Inflammatory macrophage treated with lipopolysaccharide for 1 hour (primary cell): ENCODE data around the gene AMOT.
A peak's percentile ranks its signal among the peaks of the same experiment; 100 is the strongest.

Experiments
- DNase-seq, 2 donors: peaks; one replicate each; pipeline ENCODE4 v3.0.0-alpha.2; 2020 to 2022

The AMOT gene

GRCh38 chrX:112835019-112835418 is 5.6 kb downstream of the AMOT start:
- peak in 1 of 2 donors; percentile 18 for DNase-seq

- DNase-seq, result no peak
Measured at GRCh38 chrX:112834031-112834845, 6.4 kb downstream of the AMOT start.

GRCh38 chrX:112832481-112833095 is 8.0 kb downstream of the AMOT start:
- no peak for DNase-seq

- DNase-seq, result no peak
Measured at GRCh38 chrX:112830540-112830939, 10.1 kb downstream of the AMOT start.

GRCh38 chrX:112827292-112827903 is 13.2 kb downstream of the AMOT start:
- DNase-seq, result no peak

DNA sequence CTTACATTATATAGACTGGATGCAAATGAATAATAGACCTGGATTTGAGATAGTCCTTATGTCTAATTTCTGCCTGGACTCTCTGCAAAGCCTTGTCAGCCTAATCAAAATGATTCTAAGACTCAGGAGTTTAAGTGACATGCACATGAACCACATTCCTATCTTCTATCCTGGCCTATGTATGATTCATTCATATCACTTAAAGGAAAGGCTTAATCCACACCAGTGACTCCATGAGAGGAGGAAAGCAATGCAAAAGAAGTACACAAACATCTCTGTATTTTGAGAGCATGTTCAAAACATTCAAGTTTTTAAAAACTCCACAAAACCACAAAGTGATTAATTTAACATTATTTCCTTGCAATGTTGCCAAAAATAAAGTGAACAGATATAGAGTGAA is 14.6 kb downstream of the AMOT start:
- no peak for DNase-seq

DNA sequence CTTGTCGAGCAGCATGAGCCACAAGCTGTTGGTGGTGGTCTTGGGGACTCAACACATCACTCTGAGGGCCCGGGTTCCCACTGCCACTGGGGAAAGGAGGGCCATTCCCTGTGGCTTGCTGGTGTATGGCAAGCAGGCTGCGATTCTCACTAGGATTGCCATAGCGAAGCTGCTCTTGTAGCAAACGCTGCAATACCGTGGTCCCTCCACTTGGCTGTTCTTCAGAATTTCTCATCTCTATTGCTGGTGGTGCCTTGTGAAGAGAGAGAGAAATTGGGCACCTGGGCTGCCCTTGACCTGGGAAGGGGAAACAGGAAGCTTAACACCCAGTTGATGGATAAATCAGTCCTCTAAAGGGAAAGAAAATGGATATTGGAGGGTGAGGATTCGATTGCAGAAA is 17.7 kb downstream of the AMOT start:
- no peak for DNase-seq

DNA sequence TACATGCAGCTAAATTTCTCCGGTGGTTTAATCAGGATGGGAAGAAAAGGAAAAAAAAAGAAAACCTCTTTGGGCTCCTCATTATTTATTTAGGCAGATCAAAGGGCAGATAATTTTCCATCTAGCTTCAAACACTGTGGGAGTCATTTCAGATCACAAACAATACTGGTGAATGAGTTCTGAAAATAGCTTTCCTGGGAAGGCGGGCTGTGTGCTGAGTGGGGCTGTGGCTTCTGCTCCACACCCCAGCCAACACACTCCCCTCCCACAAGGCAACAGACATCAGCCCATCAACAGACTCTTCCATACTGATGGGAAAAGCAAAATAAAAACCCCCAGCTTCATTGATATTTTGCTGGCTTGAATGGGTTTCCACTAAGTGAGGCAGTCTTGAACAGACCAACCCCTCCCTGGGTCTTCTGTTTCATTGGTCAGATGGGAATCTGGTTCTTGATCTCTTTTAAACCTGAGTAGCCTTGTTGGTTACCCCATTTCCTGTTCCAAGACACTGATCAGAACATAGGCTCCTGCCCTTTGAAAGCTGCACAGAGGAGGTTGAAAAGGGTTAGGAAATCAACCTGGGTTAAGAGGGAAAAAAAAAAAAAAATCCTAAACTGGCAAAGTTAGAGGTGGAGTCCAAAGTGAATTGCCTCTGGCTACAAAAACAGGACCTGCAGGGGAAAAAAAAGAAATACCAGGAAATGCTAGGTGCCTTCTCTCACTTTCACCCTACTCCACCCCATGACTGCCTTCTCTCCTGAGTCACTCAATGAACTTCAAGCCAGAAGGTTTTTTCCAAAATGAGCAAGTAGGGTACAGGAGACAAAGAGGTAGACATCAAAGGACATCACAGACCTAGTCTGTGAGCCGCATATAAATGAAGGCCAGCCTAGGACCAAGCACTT is 20.0 kb downstream of the AMOT start:
- DNase-seq, result no peak

DNA sequence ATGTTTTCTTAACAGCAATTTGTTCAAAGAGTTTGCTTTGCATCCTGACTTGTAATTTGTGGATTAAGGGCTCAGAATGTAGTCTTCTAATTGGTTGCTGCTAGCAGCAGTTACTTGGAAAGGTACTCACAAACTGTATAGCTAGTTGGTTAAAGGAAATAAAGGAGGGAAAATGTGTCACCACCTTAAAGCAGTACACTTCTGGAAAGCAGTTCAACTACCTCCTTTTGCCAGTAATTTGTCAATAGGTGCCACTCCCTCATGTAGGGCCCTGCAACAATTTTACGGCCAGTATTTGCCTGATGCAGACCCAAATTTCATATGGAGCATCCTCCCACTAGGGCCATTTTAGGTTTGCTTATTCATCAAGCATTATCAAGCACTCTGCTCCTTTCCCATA is 20.8 kb downstream of the AMOT start:
- DNase-seq, result no peak

DNA sequence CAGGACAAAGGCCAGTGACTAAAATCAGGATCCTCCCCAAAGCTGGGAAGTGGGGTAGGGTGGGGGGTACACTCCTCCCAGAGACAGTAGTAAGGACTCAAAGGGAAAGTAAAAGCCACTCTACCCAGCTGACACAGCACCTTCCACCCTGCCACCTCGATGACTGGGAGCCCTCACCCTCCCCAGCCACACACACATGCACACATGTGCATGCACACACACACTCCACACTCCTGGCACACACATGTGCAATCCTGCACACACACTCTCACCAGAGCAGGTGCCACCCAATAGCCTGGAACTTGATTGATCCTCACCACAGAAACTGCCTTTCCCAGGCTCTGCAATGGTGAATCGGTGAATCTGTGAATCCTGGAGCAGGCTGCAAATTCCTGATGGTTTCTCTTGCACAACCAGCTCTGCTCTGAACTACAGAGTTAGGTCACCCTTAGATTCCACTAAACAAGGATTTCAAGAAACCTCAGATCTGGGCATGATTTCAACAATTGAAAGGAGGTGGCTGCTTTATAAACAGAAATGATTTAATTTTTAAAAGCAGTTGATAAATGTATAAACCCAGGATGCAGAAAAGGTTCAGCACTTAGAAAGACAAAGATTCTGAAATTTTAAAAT is 21.5 kb downstream of the AMOT start:
- no peak for DNase-seq

DNA sequence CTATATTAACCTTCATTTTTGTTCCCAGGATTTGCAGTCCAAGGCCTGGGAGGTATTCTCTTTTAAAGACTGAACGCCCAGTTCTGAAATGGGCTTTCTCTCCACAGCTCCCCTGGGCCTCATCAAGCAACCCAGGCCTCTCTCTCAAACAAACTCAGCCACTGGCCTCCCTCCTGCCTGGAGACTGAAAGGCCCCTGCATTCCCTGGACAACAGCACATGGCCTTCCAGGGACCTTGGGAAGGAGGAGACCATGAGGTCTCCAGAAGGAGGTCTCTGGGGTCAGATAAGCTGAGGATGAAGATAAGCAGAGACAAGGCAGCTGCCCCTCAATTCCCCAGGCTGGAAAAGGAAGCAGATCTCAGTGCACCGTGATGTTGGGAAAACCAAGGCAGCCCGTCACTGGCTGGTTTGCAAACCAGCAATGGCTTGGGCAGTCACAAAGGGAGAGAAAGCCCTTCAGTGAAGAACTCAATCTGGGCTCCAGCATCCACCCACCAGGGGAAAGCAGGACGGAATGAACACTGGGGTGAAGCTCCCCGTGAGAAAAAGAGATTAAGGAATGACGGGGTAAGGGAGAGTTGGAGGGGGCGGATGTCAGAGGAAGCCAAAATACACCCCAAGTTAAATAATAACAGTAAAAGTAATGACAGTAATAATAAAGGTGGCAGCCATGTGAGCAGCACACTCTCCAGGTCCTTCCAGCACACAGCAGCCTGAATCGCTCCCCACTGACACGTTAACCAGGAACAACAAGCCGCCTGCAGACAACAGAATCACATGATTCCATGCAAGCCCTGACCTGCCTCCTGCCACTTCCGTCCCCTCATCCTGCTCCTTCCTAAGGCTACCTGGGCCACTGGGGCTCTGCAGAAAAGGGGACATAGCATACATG is 22.3 kb downstream of the AMOT start:
- no peak for DNase-seq

DNA sequence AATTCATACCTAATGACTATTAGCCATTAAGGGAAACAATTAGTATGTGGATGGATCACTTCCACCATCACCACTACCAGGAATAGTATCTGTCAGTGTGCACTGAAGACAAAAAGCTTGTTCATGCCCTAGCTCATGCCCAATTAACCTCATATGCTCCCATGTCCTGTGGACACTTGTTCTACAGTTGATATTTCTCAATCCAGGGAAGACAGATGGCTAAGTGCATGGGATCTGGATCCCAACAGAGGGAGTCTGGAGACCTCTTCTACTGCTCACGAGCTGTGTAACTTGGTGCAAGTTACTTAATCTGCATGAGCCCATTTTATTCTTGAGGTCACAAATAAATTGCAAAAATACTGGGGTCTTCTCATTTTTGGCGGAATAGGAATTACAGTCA is 23.7 kb downstream of the AMOT start:
- no peak for DNase-seq

- no peak for DNase-seq
Measured at GRCh38 chrX:112814496-112814895, 26.1 kb downstream of the AMOT start.

- DNase-seq, result no peak
Measured at GRCh38 chrX:112812741-112813140, 27.9 kb downstream of the AMOT start.

DNA sequence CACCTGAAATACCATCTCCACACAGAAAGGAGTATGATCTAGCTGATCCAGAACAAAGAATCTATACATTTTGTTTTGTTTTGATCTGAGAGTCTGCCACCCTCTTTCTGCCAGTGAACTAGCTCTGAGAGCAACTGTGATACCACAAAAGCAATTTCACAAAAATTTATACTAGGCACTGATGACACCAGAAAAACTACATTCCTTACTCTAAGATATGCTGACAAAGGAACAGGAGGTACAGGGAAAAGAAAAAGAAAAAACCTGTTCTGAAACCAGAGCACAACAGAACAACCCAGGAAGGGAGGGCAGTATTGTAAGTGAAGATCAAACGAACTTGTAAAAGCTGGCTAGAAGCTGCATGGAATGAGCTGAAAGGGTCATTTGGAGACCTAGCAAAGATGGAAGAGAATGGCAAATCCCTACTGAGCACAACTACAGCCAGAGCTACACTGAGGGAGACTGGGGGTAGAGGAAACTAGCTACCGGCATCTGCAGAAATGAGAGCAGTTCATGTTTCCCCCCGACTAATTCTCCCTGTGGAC is 31.9 kb downstream of the AMOT start:
- no peak for DNase-seq

DNA sequence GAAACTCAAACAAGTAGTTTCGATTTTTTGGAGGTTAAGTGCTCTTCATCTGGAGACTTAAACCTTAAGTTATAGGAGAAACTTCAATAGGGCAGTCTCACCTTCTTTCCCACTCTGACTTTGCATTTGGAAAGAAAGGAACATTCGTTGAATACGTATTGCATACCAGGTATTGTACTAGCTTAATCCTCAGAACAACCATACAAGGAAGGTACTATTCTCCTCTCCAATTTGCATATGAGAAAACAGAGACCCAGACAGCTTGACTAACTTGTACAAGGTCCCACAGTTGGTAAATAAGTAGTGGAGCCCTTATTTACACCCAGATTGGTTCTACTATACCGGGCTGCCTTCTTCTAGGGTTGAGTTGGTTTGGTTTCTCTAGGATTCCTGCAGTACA is 32.6 kb downstream of the AMOT start:
- DNase-seq, result no peak

- DNase-seq, result no peak
Measured at GRCh38 chrX:112803060-112803459, 37.6 kb downstream of the AMOT start.

DNA sequence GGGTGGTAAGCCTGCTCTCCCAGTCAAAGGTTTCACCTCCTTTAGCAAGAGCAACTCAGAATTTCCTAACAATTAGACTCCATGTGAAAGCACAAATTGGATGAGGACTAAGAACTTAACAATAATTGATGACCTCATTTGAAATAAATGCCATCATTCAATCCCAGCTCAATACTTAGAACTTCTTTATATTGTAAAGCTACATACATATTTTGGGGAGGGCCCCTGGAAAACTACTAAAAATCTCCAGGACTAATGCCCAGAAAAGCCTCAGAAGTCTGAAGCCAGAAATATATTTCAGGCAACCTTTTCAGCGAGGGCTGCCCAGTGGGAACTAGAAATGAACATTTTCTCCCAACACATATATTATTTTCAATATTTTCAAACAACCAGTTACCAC is 38.1 kb downstream of the AMOT start:
- no peak for DNase-seq

- DNase-seq, result no peak
Measured at GRCh38 chrX:112800971-112801775, 39.5 kb downstream of the AMOT start.

DNA sequence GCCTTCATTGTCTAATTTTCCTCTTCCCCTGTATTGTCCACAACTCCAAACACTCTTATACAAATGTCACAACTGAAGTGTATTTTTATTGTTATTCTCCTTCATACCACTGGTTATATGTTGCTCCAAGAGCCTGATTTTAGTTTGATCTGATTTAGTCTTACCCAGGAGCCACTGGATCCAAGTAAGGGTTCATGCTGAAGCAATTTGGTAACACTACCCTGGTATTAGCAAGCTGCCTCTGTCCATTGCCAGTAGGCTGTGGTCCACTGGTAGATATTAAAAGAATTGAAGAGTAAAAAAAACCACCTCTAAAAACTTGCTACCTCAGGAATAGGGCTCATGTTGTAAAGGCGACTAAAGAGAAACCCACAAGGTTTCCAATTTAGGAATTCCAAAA is 41.2 kb downstream of the AMOT start:
- no peak for DNase-seq
